Measurements from ENCODE around the gene PTGER2.

DNA sequence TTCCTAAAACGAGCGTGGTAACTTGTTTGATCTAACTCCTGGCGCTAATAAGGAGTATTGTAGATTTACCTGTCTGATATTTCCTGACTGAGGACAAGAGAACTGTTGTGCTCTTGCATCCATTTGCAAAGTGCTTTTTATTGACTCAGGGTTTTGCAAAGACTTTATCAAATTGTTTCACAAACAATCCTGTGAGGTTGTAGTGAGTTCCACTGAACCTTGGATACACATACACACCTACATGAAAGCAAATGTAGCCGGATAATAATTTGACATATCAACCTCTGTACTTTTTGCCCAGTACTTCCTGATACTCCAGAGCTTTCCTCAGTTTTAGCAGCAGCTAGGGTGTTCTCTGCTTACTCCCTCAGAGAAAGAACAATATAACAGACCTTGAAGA lies 6.7 kb upstream of the PTGER2 start:
- TF ChIP-seq, protein P1, sequence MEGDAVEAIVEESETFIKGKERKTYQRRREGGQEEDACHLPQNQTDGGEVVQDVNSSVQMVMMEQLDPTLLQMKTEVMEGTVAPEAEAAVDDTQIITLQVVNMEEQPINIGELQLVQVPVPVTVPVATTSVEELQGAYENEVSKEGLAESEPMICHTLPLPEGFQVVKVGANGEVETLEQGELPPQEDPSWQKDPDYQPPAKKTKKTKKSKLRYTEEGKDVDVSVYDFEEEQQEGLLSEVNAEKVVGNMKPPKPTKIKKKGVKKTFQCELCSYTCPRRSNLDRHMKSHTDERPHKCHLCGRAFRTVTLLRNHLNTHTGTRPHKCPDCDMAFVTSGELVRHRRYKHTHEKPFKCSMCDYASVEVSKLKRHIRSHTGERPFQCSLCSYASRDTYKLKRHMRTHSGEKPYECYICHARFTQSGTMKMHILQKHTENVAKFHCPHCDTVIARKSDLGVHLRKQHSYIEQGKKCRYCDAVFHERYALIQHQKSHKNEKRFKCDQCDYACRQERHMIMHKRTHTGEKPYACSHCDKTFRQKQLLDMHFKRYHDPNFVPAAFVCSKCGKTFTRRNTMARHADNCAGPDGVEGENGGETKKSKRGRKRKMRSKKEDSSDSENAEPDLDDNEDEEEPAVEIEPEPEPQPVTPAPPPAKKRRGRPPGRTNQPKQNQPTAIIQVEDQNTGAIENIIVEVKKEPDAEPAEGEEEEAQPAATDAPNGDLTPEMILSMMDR (conservative IDR thresholded peaks at IDR 0.05 in 1 of 2, IDR thresholded peaks at IDR 0.05 in 1 of 2; ENCODE audit: low read depth in 1 of 2, low read length in 2 of 2), result no peak
- no peak for TF ChIP-seq EZH2 (IDR thresholded peaks at IDR 0.05; ENCODE audit: low read length, missing control alignments)
